Panc1 (cell line): ENCODE data around the gene MAMSTR.

Experiments
- POLR2AphosphoS5 ChIP-seq: IDR thresholded peaks from 2 replicates; pipeline ENCODE4 v1.6.1; 2012; ENCODE audit warnings: mild to moderate bottlenecking, low read depth, low read length, moderate library complexity
- TF ChIP-seq, protein P1 (sequence below), 2 experiments: IDR thresholded peaks; 2 replicates each; pipeline ENCODE4 v1.6.1; 2011 to 2012; ENCODE audit warnings: low read depth in 2 of 2, control low read depth in 1 of 2, low read length in 1 of 2, mild to moderate bottlenecking in 1 of 2, moderate library complexity in 1 of 2; ENCODE audit not compliant: insufficient read depth in 1 of 2
- TF ChIP-seq, protein P2 (sequence below): fragments of 450-650 bp; IDR thresholded peaks from 2 replicates; pipeline ENCODE4 v1.5.1; 2017; ENCODE audit warnings: mild to moderate bottlenecking

DNA sequence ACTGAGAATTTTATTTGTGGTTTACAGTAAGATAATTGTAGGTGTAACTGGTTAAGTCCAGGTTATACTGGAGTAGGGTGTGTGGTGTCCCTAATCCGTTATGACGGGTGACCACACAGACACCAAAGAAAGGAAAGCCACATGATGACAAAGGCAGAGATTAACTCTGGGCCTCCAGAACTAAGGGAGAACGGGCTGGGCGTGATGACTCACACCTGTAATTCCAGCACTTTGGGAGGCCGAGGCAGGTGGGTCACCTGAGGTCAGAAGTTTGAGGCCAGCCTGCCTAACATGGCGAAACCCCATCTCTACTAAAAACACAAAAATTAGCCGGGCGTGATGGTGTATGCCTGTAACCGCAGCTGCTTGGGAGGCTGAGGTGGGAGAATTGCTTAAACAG is 33.9 kb downstream of the MAMSTR start:
- TF ChIP-seq, protein P1, sequence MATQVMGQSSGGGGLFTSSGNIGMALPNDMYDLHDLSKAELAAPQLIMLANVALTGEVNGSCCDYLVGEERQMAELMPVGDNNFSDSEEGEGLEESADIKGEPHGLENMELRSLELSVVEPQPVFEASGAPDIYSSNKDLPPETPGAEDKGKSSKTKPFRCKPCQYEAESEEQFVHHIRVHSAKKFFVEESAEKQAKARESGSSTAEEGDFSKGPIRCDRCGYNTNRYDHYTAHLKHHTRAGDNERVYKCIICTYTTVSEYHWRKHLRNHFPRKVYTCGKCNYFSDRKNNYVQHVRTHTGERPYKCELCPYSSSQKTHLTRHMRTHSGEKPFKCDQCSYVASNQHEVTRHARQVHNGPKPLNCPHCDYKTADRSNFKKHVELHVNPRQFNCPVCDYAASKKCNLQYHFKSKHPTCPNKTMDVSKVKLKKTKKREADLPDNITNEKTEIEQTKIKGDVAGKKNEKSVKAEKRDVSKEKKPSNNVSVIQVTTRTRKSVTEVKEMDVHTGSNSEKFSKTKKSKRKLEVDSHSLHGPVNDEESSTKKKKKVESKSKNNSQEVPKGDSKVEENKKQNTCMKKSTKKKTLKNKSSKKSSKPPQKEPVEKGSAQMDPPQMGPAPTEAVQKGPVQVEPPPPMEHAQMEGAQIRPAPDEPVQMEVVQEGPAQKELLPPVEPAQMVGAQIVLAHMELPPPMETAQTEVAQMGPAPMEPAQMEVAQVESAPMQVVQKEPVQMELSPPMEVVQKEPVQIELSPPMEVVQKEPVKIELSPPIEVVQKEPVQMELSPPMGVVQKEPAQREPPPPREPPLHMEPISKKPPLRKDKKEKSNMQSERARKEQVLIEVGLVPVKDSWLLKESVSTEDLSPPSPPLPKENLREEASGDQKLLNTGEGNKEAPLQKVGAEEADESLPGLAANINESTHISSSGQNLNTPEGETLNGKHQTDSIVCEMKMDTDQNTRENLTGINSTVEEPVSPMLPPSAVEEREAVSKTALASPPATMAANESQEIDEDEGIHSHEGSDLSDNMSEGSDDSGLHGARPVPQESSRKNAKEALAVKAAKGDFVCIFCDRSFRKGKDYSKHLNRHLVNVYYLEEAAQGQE (IDR thresholded peaks at IDR 0.05; ENCODE audit: insufficient read depth in 1 of 2, low read depth in 2 of 2, low read length in 1 of 2), result no peak
- TF ChIP-seq, protein P2, sequence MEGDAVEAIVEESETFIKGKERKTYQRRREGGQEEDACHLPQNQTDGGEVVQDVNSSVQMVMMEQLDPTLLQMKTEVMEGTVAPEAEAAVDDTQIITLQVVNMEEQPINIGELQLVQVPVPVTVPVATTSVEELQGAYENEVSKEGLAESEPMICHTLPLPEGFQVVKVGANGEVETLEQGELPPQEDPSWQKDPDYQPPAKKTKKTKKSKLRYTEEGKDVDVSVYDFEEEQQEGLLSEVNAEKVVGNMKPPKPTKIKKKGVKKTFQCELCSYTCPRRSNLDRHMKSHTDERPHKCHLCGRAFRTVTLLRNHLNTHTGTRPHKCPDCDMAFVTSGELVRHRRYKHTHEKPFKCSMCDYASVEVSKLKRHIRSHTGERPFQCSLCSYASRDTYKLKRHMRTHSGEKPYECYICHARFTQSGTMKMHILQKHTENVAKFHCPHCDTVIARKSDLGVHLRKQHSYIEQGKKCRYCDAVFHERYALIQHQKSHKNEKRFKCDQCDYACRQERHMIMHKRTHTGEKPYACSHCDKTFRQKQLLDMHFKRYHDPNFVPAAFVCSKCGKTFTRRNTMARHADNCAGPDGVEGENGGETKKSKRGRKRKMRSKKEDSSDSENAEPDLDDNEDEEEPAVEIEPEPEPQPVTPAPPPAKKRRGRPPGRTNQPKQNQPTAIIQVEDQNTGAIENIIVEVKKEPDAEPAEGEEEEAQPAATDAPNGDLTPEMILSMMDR, result no peak
- TF ChIP-seq POLR2AphosphoS5, result no peak
